HEK293 (cell line): ENCODE data around the gene CHST3.
A peak's percentile ranks its signal among the peaks of the same experiment; 100 is the strongest.

Experiments
- CTCF ChIA-PET: fragments of 350-600 bp; formaldehyde crosslinking; extraction: SDS; loops from one replicate; lab custom pipeline; 2021; ENCODE audit warnings: antibody characterized with exemption; lab: Yijun Ruan, JAX
- POLR2A ChIA-PET: fragments of 300-600 bp; formaldehyde crosslinking; extraction: SDS; loops from one replicate; lab custom pipeline; 2020; ENCODE audit warnings: antibody characterized with exemption, inconsistent platforms; lab: Yijun Ruan, JAX
- H3K27ac ChIP-seq: fragments of 200-500 bp; sonication (Bioruptor generic); 2 replicates; pipeline ENCODE4 v1.5.1; 2014; ENCODE audit warnings: low read depth, low read length, control low read depth, inconsistent platforms; ENCODE audit errors: extremely low read depth
- H3K36me3 ChIP-seq, 2 experiments: fragments of 200-500 bp in 1 of 2; sonication (Bioruptor generic) in 1 of 2; 1 replicate in 1 of 2; 2 replicates in 1 of 2; pipeline ENCODE4 v1.5.1; 2014 to 2017; ENCODE audit warnings: inconsistent platforms in 2 of 2, low read length in 2 of 2; ENCODE audit not compliant: control insufficient read depth in 2 of 2, insufficient read depth in 1 of 2
- H3K4me1 ChIP-seq: fragments of 200-500 bp; sonication (Bioruptor generic); 2 replicates; pipeline ENCODE4 v1.5.1; 2014; ENCODE audit warnings: mild to moderate bottlenecking, low read length, inconsistent platforms; ENCODE audit not compliant: control insufficient read depth, insufficient read depth
- H3K4me3 ChIP-seq: 2 replicates; pipeline ENCODE4 v1.5.1; 2011; ENCODE audit warnings: low read depth, mild to moderate bottlenecking, control low read depth, low read length, moderate library complexity
- H3K9me3 ChIP-seq: fragments of 200-500 bp; sonication (Bioruptor generic); 2 replicates; pipeline ENCODE4 v1.5.1; 2014; ENCODE audit warnings: low read depth, low read length, inconsistent platforms; ENCODE audit not compliant: control insufficient read depth, insufficient read depth
- EGR2 ChIP-seq: fragments of 450-650 bp; formaldehyde crosslinking; IDR thresholded peaks from 2 replicates; pipeline ENCODE4 v1.5.1; 2016; ENCODE audit warnings: low read depth, missing biosample characterization, missing genetic modification characterization
- GLI2 ChIP-seq: fragments of 450-650 bp; formaldehyde crosslinking; IDR thresholded peaks from 2 replicates; pipeline ENCODE4; 2017; ENCODE audit warnings: missing biosample characterization, missing genetic modification characterization, low read depth, borderline replicate concordance
- HOXD13 ChIP-seq: sonication (generic); formaldehyde crosslinking; IDR thresholded peaks from 2 replicates; pipeline ENCODE4 v1.8.0; 2022; ENCODE audit warnings: missing genetic modification reagents, borderline replicate concordance
- KLF10 ChIP-seq: fragments of 450-650 bp; IDR thresholded peaks from 2 replicates; pipeline ENCODE4 v1.5.1; 2018; ENCODE audit warnings: missing biosample characterization, mild to moderate bottlenecking, missing genetic modification characterization
- KLF17 ChIP-seq: fragments of 450-650 bp; formaldehyde crosslinking; IDR thresholded peaks from 2 replicates; pipeline ENCODE4 v1.5.1; 2016; ENCODE audit warnings: missing biosample characterization, missing genetic modification characterization
- SP3 ChIP-seq: fragments of 450-650 bp; formaldehyde crosslinking; IDR thresholded peaks from 2 replicates; pipeline ENCODE4 v1.5.1; 2016; ENCODE audit warnings: missing biosample characterization, missing genetic modification characterization
- ZBTB17 ChIP-seq: fragments of 450-650 bp; formaldehyde crosslinking; IDR thresholded peaks from 2 replicates; pipeline ENCODE4 v1.5.1; 2016; ENCODE audit warnings: missing biosample characterization, missing genetic modification characterization
- ZBTB20 ChIP-seq: fragments of 450-650 bp; formaldehyde crosslinking; IDR thresholded peaks from 2 replicates; pipeline ENCODE4 v1.5.1; 2016; ENCODE audit warnings: missing biosample characterization, missing genetic modification characterization
- ZBTB21 ChIP-seq: fragments of 450-650 bp; formaldehyde crosslinking; IDR thresholded peaks from 2 replicates; pipeline ENCODE4 v1.5.1; 2017; ENCODE audit warnings: missing biosample characterization, missing genetic modification characterization
- ZBTB26 ChIP-seq: fragments of 450-650 bp; formaldehyde crosslinking; optimal IDR thresholded peaks from 2 replicates; pipeline ENCODE3; 2016; ENCODE audit warnings: missing biosample characterization, mild to moderate bottlenecking, missing genetic modification characterization
- ZBTB7A ChIP-seq: fragments of 450-650 bp; formaldehyde crosslinking; IDR thresholded peaks from 2 replicates; pipeline ENCODE4 v1.5.1; 2016; ENCODE audit warnings: low read depth, missing biosample characterization, missing genetic modification characterization
- ZFHX2 ChIP-seq: fragments of 450-650 bp; formaldehyde crosslinking; conservative IDR thresholded peaks from 2 replicates; pipeline ENCODE4 v1.5.1; 2016; ENCODE audit warnings: missing biosample characterization, missing genetic modification characterization
- ZNF146 ChIP-seq: fragments of 450-650 bp; formaldehyde crosslinking; IDR thresholded peaks from 2 replicates; pipeline ENCODE4 v1.5.1; 2016; ENCODE audit warnings: missing biosample characterization, missing genetic modification characterization
- ZNF211 ChIP-seq: fragments of 450-650 bp; formaldehyde crosslinking; IDR thresholded peaks from 2 replicates; pipeline ENCODE4 v1.5.1; 2016; ENCODE audit warnings: low read depth, missing biosample characterization, missing genetic modification characterization
- ZNF521 ChIP-seq: fragments of 450-650 bp; formaldehyde crosslinking; IDR thresholded peaks from 2 replicates; pipeline ENCODE4 v1.5.1; 2017; ENCODE audit warnings: missing biosample characterization, mild to moderate bottlenecking, missing genetic modification characterization
- ZNF549 ChIP-seq: fragments of 450-650 bp; IDR thresholded peaks from 2 replicates; pipeline ENCODE4 v1.5.1; 2018; ENCODE audit warnings: missing biosample characterization, missing genetic modification characterization, mild to moderate bottlenecking, inconsistent platforms, moderate library complexity
- ZNF561 ChIP-seq: fragments of 450-650 bp; IDR thresholded peaks from 2 replicates; pipeline ENCODE4 v1.5.1; 2018; ENCODE audit warnings: missing biosample characterization, missing genetic modification characterization, borderline replicate concordance
- ZNF585B ChIP-seq: fragments of 450-650 bp; formaldehyde crosslinking; IDR thresholded peaks from 2 replicates; pipeline ENCODE4 v1.5.1; 2016; ENCODE audit warnings: missing biosample characterization, missing genetic modification characterization
- ZNF623 ChIP-seq: fragments of 450-650 bp; formaldehyde crosslinking; IDR thresholded peaks from 2 replicates; pipeline ENCODE4 v1.5.1; 2016; ENCODE audit warnings: missing biosample characterization, missing genetic modification characterization
- ZNF624 ChIP-seq: fragments of 450-650 bp; formaldehyde crosslinking; IDR thresholded peaks from 2 replicates; pipeline ENCODE4 v1.5.1; 2017; ENCODE audit warnings: missing biosample characterization, missing genetic modification characterization
- ZNF639 ChIP-seq: fragments of 450-650 bp; formaldehyde crosslinking; IDR thresholded peaks from 2 replicates; pipeline ENCODE4 v1.5.1; 2016; ENCODE audit warnings: missing biosample characterization, missing genetic modification characterization
- ZNF777 ChIP-seq: fragments of 450-650 bp; formaldehyde crosslinking; IDR thresholded peaks from 2 replicates; pipeline ENCODE4 v1.5.1; 2017; ENCODE audit warnings: missing biosample characterization, missing genetic modification characterization, borderline replicate concordance
- ZNF792 ChIP-seq: fragments of 450-650 bp; formaldehyde crosslinking; IDR thresholded peaks from 2 replicates; pipeline ENCODE4 v1.5.1; 2016; ENCODE audit warnings: missing biosample characterization, missing genetic modification characterization
- ZNF843 ChIP-seq: fragments of 450-650 bp; formaldehyde crosslinking; IDR thresholded peaks from 2 replicates; pipeline ENCODE4 v1.5.1; 2016; ENCODE audit warnings: missing biosample characterization, missing genetic modification characterization
- ZSCAN30 ChIP-seq: fragments of 450-650 bp; IDR thresholded peaks from 2 replicates; pipeline ENCODE4 v1.5.1; 2018; ENCODE audit warnings: missing biosample characterization, mild to moderate bottlenecking, missing genetic modification characterization, moderate library complexity
- TF ChIP-seq, protein P1 (sequence below): fragments of 450-650 bp; formaldehyde crosslinking; IDR thresholded peaks from 2 replicates; pipeline ENCODE4 v1.5.1; 2016; ENCODE audit warnings: missing biosample characterization, missing genetic modification characterization
- TF ChIP-seq, protein P2 (sequence below): fragments of 450-650 bp; formaldehyde crosslinking; IDR thresholded peaks from 2 replicates; pipeline ENCODE4 v1.5.1; 2017; ENCODE audit warnings: missing biosample characterization, missing genetic modification characterization

The CHST3 gene

GRCh38 chr10:71921324-71922027, 42.7 kb upstream of the CHST3 start (continued):
- TF ChIP-seq, protein P1, sequence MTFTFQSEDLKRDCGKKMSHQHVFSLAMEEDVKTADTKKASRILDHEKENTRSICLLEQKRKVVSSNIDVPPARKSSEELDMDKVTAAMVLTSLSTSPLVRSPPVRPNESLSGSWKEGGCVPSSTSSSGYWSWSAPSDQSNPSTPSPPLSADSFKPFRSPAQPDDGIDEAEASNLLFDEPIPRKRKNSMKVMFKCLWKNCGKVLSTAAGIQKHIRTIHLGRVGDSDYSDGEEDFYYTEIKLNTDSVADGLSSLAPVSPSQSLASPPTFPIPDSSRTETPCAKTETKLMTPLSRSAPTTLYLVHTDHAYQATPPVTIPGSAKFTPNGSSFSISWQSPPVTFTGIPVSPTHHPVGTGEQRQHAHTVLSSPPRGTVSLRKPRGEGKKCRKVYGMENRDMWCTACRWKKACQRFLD = no peak
- peak; percentile 80 for TF ChIP-seq ZFHX2 (tag by site-specific recombination)
- TF ChIP-seq HOXD13 = no peak
- TF ChIP-seq ZBTB17 (tag by site-specific recombination) = peak; percentile 53
- TF ChIP-seq ZNF585B (tag by site-specific recombination) = no peak
- TF ChIP-seq ZNF843 (tag by site-specific recombination) = no peak
- no peak for TF ChIP-seq ZBTB7A (tag by site-specific recombination)
- no peak for TF ChIP-seq ZNF549 (tag by site-specific recombination)
- peak; percentile 51; the same call in 1 of the 2 replicates for TF ChIP-seq EGR2 (tag by site-specific recombination)
- TF ChIP-seq ZNF561 (tag by site-specific recombination) = no peak
- TF ChIP-seq ZNF624 (tag by site-specific recombination) = no peak
- no peak for TF ChIP-seq ZNF211 (tag by site-specific recombination)
- TF ChIP-seq ZSCAN30 (tag by site-specific recombination) = no peak

DNA sequence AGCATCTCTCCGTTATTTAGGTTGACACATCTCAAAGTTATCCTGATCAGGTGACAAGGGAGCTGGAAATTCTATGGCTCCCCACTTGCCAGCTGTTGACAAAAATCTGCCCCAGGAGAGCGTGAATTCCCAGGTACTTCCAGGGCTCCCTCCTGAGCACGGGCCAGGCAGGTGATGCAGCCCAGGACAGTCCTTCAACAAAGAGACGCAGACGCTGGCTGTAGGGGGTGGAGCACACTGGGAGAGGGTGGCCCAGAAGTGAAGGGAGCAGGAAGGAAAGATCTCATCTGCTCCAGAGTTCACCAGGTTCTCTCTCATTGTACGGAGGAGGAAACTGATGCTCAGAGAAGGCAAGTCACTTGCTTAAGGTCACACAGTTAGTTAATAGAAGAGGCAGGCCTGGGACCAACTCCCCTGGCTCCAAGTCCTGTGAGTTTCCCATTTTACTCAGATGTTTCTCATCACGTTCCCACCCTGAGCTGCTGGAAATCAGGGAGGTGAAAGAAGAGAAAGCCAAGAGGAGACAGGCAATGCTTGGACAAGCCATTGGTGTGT, 41.0 kb upstream of the CHST3 start:
- Histone ChIP-seq H3K4me3 (no peak overlapping the region), H3K27ac (no peak overlapping the region), H3K9me3 (no peaks in the 10 kb centered on the region), H3K36me3 (no peaks in the 10 kb centered on the region), H3K4me1 (peaks cover 11% of the 10 kb centered on the region; the same call in 1 of the 2 replicates)
- ChIA-PET POLR2A (no interaction called here), CTCF (interaction anchor here (0.6 kb wide), 1 partner anchor 89 kb away, joined by 3 read pairs; no protein-coding TSS in a partner anchor)
- TF ChIP-seq, protein P2, sequence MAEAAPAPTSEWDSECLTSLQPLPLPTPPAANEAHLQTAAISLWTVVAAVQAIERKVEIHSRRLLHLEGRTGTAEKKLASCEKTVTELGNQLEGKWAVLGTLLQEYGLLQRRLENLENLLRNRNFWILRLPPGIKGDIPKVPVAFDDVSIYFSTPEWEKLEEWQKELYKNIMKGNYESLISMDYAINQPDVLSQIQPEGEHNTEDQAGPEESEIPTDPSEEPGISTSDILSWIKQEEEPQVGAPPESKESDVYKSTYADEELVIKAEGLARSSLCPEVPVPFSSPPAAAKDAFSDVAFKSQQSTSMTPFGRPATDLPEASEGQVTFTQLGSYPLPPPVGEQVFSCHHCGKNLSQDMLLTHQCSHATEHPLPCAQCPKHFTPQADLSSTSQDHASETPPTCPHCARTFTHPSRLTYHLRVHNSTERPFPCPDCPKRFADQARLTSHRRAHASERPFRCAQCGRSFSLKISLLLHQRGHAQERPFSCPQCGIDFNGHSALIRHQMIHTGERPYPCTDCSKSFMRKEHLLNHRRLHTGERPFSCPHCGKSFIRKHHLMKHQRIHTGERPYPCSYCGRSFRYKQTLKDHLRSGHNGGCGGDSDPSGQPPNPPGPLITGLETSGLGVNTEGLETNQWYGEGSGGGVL (tag by site-specific recombination) = no peak
- TF ChIP-seq ZNF521 (tag by site-specific recombination) = no peak
- no peak for TF ChIP-seq KLF17 (tag by site-specific recombination)
- TF ChIP-seq ZNF639 = no peak
- no peak for TF ChIP-seq KLF10 (tag by site-specific recombination)
- no peak for TF ChIP-seq ZBTB26 (tag by site-specific recombination)
- TF ChIP-seq ZNF146 (tag by site-specific recombination) = no peak
- TF ChIP-seq SP3 (tag by site-specific recombination) = no peak
- no peak for TF ChIP-seq ZNF792 (tag by site-specific recombination)
- TF ChIP-seq GLI2 = no peak
- TF ChIP-seq ZSCAN30 (tag by site-specific recombination) = no peak
- TF ChIP-seq ZNF623 (tag by site-specific recombination) = no peak
- TF ChIP-seq ZNF777 (tag by site-specific recombination) = no peak
- TF ChIP-seq ZBTB21 (tag by site-specific recombination) = no peak
- no peak for TF ChIP-seq ZBTB20
